T-helper 22 cell (primary cell): Measurements from ENCODE around the gene MDK.
"Not testable (repeated sequence)": the region's sequence is repeated elsewhere in the genome, so short reads cannot be mapped to it uniquely, and the experiment has no call there.

ENCODE experiments used
- DNase-seq: peaks from one replicate; pipeline ENCODE4 v3.0.0-alpha.2; 2020; ENCODE audit warnings: low read depth

Gene MDK

DNA sequence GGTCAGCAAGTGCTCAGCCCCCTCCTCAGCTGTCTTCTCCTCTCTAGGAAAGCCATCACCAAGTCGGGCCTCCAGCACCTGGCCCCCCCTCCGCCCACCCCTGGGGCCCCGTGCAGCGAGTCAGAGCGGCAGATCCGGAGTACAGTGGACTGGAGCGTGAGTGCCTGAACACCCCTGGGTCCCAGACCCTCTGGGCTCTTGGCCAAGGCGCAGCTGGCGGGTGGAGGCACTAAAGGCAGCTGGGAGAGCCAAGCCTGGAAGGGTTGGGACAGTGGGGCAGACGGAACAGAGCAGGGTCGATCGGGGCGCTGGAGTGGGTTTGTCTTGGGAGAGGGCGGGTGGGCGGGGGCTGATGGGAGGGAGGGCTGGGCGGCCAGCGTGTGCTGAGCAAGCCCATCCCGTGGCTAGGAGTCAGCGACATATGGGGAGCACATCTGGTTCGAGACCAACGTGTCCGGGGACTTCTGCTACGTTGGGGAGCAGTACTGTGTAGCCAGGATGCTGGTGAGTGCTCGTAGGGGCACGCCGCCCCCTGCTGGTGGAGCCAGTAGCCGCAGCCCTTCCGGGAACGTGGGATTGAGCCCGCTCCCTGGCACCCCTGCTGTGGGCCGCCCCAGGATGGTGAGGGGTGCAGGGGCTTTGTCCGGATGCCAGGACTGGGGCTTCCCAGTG, 14.1 kb upstream of the MDK start:
- DNase-seq = peak; percentile 35

DNA sequence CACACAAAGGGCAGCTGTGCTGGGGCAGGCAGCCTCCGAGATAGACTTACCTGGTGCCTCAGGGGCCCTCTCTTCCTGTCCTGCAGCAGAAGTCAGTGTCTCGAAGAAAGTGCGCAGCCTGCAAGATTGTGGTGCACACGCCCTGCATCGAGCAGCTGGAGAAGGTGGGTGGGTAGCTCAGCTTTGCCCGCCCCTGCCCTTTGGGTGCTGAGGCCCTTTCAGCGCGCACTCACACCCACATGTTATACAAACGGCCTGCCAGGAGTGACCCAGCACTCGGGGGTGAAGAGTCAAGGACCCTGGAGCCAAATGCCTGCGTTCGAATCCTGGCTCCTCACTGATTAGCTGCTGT, 13.6 kb upstream of the MDK start:
- no peak for DNase-seq

DNA sequence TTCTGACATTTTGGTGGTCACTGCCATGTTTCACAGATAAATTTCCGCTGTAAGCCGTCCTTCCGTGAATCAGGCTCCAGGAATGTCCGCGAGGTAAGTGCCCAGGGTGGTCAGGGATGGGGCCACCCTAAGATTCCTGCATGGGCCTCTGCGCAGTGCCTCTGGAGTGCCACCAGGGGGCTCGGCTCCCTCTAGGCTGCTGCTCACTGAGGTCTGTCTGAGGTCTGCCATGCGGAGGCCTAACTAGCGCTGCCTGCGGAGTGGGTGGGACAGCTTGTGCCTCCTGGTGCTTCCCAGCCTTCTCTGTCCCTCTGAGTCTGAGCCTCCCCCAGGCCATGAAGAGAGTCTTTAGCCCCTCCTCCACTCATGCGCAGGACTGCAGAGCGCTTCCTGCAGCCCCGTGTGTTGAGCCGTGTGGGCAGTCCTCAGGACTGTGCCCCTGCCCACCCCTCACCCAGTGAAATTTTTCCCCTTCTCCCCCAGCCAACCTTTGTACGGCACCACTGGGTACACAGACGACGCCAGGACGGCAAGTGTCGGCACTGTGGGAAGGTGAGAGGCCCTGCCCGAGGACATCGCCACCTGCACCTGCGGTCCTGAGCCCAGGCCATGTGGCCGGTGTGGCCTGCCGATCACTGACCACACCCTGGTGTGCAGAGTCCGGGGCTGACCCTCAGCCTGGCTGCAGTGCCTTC, 11.9 kb upstream of the MDK start:
- DNase-seq = no peak

DNA sequence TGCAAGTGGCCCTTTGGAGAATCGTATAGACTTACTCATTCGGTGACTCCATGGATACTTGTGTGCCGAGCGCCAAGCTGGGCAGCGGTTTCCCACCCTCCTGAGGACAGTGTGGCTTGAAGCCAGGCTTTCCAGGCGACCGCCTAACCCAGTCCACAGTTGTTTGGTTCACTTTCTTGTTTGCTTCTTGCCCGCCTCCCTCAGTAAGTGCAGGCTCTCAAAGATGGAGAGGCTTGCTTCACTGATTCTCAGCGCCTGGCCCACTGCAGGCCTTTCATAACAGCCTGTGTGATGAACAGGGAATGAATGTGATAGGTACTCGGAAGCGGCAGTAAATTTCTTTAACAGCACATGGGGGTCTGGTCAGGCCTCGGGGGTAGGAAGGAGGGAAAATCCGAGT, 11.2 kb upstream of the MDK start:
- DNase-seq = no peak

DNA sequence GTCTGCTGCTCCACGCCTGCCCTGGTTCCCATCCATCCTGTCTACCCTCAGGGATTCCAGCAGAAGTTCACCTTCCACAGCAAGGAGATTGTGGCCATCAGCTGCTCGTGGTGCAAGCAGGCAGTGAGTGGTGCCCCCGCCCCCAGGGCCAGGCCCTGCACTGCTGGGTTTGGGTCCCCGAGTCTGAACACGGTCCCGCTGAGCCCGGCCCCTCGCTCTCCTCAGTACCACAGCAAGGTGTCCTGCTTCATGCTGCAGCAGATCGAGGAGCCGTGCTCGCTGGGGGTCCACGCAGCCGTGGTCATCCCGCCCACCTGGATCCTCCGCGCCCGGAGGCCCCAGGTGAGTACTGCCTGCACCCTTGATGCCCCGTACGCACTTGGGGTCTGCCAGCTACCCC, 10.2 kb upstream of the MDK start:
- not testable (repeated sequence) for DNase-seq

DNA sequence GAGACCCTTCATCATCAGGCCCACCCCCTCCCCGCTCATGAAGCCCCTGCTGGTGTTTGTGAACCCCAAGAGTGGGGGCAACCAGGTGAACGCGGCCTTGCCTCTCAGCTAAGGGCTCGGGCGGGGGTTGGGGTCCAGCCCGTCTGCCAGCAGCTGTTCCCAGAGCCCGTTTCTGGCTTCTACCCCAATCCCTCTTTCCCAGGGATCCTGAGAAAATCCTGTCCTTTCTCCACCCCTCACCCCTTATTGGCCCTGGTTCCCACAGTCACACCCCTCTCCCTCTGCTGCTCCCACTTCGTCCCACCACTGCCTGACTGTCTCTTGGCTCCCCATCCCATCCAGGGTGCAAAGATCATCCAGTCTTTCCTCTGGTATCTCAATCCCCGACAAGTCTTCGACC, 9.4 kb upstream of the MDK start:
- DNase-seq = no peak

DNA sequence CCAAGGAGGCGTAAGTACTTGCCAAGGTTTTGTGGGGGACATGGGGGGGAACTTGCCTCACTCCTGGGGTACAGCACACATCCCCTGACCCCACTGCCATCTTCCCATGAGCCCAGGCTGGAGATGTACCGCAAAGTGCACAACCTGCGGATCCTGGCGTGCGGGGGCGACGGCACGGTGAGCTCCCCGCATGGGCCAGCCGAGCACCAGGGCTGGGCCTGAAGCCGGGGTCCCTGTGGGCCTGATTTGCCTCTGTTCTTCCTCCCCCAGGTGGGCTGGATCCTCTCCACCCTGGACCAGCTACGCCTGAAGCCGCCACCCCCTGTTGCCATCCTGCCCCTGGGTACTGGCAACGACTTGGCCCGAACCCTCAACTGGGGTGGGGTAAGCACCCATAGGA, 9.0 kb upstream of the MDK start:
- not testable (repeated sequence) for DNase-seq

DNA sequence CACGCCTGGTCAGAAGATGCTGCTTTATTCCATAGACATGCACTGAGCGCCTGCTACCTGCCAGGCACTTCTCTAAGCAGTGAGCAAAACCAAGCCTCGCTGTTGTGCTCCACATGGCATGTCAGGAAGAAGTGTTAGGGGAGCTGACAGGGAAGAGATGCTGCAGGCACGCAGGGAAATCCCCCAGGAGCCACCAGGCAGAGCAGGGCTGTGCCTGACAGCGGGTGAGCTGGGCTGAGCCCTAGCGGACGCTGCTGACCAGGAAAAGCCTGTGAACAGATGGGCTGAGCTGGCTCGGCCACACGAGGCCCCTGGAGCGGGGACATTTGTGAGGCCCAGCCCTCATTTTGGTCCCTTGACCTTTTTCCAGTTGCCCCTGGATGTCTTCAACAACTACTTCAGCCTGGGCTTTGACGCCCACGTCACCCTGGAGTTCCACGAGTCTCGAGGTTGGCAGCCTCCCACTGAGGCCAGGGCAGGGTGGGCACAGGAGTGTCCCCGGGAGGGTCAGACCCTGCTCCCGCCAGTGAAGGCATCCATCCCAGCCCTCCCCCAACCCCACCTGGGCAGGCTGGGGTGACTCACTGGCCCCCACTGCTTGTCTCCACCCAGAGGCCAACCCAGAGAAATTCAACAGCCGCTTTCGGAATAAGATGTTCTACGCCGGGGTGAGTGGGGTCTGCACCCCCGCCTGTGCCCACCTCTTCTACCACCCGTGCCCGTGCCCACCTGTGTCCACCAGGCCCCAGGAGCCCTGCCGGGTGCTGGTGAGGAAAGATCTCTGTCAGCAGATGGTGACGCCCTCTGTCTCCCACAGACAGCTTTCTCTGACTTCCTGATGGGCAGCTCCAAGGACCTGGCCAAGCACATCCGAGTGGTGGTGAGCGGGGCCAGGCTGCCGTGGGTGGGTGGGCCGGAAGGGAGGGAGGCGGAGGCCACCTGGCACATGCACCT, 7.4 kb upstream of the MDK start:
- no peak for DNase-seq

DNA sequence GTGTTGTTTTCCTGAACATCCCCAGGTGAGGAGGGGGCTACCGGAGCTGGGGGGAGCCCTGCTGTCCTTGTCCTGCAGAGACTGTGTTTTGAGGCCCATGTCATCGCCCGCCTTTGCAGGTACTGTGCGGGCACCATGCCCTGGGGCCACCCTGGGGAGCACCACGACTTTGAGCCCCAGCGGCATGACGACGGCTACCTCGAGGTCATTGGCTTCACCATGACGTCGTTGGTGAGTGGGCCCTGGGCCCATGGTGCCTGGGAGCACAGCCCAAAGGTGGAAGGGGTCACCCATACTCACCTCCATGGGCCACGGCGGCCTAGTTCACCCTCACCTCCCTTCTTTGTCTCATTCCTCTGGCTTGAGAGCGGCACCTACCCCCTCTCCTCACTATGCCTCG, 6.7 kb upstream of the MDK start:
- no peak for DNase-seq

DNA sequence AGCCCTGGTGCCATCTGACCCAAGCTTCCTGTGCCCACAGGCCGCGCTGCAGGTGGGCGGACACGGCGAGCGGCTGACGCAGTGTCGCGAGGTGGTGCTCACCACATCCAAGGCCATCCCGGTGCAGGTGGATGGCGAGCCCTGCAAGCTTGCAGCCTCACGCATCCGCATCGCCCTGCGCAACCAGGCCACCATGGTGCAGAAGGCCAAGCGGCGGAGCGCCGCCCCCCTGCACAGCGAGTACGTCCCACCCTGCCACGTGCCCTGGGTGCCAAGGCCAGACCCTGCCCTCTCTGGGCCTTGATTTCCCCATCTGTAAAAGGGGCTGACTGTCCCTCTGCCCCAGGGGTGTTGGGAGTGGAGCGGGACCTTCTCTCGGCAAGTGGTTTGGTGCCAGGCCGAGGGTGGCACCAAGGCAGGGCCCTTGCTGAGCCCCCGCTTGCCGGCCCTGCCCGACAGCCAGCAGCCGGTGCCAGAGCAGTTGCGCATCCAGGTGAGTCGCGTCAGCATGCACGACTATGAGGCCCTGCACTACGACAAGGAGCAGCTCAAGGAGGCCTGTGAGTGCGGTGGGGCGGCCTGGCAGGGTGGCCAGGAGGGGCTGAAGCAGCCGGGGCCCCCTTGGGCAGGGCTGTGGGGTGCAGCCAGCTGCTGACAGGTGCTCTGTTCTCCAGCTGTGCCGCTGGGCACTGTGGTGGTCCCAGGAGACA, 5.9 kb upstream of the MDK start:
- DNase-seq = no peak

DNA sequence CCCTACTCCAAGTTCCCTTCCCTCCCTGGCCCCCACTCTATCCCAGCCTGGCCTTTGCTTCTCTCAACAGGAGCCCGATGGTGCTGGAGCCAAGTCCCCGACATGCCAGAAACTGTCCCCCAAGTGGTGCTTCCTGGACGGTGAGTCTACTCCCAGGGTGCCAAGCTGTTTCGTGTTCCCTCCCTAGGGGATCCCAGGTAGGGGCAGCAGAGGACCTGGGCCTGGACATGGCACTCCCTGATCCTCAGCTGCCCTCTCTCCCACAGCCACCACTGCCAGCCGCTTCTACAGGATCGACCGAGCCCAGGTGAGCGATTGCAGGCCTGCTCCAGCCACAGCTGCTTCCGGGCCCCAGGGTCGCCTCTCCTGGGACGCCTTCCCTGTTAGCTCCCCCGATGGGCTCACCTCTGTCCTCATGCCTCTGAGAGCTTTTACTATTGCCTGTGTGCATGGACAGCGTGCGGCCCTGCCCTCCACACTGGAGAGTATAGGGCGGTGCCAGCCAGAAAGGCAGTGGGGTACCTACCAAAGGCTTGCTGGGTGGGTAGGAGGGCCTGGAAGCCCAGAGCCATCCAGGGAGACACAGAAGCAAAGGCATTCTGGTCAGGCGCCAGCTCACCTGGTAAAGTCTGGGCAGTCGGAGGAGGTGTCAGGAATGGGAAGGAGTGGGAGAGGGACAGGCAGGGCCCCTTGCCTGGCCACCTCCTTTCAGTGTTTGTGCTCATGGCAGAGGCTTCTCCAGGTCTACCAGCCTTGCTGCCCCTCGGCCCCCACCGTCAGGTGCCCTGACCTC, 5.0 kb upstream of the MDK start:
- no peak for DNase-seq

DNA sequence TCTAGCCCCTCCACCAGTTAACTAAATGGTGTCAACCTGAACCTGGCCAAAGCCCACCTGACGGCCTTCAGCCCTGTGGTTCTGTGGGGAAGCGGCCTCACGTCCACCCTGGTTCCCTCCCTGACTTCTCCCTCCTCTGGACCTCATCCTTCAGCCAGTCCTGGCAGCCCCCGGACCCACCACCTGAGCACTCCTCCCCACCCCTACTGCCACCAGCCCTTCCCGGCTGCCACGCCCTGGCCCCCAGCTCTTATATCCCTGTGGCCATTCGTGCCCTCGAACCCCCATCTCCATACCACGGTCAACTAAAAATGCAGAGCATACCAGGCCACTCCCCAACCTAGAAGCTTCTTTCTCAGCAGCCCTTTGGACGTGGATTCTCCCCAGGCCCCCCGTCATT, 4.2 kb upstream of the MDK start:
- no peak for DNase-seq

DNA sequence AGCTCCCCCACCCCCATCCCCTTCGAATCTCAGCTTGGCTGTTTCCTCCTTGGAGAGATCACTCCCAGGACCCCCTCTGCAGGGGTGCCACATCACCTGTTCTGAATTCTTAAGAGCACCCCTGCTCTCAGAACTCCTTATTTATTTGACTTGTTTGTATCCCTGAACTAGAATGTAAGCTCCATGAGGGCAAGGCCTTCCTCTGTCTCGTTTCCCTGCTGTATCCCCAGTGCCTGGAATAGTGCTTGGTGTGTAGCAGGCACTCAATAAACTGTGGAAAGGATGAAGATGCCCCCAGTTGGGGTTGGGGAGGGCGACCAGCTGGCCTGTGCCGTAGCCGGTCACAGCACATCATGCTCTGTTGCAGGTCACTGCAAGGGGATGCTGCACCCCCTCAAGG, 3.6 kb upstream of the MDK start:
- DNase-seq = no peak

DNA sequence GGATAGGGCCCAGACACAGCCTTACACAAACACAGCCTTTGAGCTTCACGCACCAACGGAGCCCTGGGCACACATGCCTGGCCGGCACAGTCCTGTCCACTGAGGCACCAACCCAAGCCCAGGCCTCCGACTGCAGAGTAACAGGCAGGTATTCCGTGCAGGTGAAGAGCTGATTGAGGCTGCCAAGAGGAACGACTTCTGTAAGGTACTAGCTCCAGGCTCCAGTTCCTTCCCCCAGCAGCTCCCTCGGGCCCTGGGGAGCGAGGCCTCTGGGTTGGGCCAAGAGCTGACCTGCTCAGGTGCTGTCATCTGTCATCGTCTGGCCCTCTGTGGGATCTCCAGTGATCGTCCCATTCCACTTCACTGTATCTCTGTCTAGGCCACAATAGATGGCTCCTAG, 3.2 kb upstream of the MDK start:
- DNase-seq = no peak

DNA sequence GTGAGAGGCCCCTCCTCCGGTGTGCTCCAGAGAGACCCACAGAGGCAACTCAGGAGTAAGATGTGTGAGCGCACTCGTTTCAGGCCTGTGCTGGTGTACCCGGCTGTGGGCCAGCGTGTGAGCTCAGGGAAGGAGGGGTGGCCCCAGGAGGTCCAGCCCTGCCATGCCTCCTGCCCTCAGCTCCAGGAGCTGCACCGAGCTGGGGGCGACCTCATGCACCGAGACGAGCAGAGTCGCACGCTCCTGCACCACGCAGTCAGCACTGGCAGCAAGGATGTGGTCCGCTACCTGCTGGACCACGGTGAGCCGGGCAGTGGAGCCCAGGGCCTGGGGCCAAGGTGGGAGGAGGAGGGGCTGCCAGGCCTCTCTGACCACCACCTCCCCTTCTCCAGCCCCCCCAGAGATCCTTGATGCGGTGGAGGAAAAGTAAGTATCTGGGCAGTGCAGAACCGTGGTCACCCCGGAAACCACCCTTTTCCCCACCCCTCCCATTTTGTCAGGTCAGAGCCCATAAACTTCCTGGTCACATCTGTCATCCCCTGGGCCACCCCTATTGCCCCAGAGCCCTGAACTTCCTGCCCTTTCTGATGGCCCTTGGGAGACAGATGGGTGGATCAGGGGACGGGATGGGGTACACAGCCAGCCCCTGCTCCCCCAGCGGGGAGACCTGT, 2.5 kb upstream of the MDK start:
- no peak for DNase-seq

DNA sequence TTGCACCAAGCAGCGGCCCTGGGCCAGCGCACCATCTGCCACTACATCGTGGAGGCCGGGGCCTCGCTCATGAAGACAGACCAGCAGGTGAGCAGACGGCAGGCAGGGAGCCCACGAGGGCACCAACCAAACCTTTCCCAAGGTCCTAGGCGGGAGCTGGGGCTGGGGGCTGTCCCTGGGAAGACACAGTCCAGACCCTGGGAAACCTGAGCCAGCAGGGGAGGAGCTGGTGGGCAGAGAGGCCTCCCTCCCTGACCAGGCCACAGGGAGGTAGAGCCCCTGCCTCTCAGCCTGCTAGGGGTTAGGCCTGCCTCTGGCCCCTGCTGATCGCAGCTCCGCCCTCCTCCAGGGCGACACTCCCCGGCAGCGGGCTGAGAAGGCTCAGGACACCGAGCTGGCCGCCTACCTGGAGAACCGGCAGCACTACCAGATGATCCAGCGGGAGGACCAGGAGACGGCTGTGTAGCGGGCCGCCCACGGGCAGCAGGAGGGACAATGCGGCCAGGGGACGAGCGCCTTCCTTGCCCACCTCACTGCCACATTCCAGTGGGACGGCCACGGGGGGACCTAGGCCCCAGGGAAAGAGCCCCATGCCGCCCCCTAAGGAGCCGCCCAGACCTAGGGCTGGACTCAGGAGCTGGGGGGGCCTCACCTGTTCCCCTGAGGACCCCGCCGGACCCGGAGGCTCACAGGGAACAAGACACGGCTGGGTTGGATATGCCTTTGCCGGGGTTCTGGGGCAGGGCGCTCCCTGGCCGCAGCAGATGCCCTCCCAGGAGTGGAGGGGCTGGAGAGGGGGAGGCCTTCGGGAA, 1.8 kb upstream of the MDK start:
- not testable (repeated sequence) for DNase-seq

DNA sequence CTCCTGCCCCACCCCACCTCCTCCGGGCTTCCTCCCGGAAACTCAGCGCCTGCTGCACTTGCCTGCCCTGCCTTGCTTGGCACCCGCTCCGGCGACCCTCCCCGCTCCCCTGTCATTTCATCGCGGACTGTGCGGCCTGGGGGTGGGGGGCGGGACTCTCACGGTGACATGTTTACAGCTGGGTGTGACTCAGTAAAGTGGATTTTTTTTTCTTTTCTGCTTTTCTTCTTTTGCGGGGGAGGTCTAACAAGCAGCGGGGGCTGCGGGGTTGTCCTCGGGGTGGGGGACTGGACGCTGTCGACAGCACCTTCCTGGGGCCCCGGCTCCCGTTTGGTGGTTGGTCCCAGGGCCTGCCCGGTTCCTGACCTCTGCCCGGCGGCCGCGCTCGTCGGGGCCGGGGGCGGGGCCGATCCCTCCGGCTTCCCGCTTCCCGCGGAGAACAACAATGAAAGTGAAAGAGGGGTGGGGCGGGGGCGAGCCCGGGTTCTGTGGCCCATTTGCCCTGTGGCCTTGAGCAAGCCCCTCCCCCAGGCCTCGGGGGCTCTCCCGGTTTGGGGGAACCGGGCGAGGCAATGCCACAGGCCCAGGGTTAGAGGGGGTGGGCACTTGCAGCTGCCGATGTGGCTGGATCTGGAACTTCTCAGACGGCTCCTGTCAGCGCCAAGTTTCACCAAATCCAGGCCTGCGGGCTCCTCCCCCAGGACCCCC, 975 bp upstream of the MDK start:
- peak; percentile 34 for DNase-seq

DNA sequence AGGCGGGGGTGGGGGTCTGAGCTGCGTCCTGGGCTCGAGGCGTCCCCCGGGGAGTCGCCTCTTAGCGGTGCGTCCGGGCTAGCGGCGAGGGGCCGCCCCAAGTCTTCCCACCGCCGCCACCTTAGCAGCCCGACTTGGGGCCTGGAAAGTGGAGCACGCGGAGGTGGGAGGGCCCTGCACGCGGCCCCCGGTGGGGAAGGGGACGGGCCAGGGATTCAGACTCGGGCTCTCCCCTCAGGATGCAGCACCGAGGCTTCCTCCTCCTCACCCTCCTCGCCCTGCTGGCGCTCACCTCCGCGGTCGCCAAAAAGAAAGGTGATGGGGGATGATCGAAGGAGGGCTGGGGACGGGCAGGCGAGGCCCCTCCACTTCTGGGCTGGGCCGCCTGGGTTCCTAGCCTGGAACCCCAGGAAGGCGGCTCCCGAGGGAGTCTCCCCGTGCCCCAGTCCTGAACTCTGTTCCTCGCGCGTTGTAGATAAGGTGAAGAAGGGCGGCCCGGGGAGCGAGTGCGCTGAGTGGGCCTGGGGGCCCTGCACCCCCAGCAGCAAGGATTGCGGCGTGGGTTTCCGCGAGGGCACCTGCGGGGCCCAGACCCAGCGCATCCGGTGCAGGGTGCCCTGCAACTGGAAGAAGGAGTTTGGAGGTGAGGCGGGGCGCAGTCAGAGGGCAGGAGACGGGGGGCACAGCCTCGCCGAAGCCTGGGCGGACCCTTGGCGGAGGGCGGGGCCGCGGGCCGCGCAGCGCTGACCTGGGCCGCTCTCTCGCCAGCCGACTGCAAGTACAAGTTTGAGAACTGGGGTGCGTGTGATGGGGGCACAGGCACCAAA, 563 bp downstream of the MDK start:
- no peak for DNase-seq
